Ishikawa (cell line): Measurements from ENCODE around the gene PCNT.

Experiments
- CEBPB ChIP-seq: IDR thresholded peaks from 2 replicates; pipeline ENCODE4 v1.6.1; 2012
- CREB1 ChIP-seq: IDR thresholded peaks from 2 replicates; pipeline ENCODE4 v1.6.1; 2012; ENCODE audit warnings: low read depth
- EGR1 ChIP-seq: IDR thresholded peaks from 2 replicates; pipeline ENCODE4 v1.6.1; 2012
- EP300 ChIP-seq: IDR thresholded peaks from 2 replicates; pipeline ENCODE4 v1.6.1; 2012; ENCODE audit warnings: borderline replicate concordance
- FOXM1 ChIP-seq: IDR thresholded peaks from 2 replicates; pipeline ENCODE4 v1.6.1; 2012; ENCODE audit warnings: low read depth, borderline replicate concordance
- MAX ChIP-seq: IDR thresholded peaks from 2 replicates; pipeline ENCODE4 v1.6.1; 2012
- NFIC ChIP-seq: IDR thresholded peaks from 2 replicates; pipeline ENCODE4 v1.6.1; 2012
- RAD21 ChIP-seq: IDR thresholded peaks from 2 replicates; pipeline ENCODE4 v1.6.1; 2012; ENCODE audit warnings: low read depth
- TAF1 ChIP-seq: IDR thresholded peaks from 2 replicates; pipeline ENCODE4 v1.6.1; 2012; ENCODE audit warnings: low read depth, mild to moderate bottlenecking
- TCF12 ChIP-seq: IDR thresholded peaks from 2 replicates; pipeline ENCODE4 v1.6.1; 2012; ENCODE audit warnings: low read depth
- TEAD4 ChIP-seq: IDR thresholded peaks from 2 replicates; pipeline ENCODE4 v1.6.1; 2012
- YY1 ChIP-seq: IDR thresholded peaks from 2 replicates; pipeline ENCODE4 v1.6.1; 2012; ENCODE audit warnings: low read depth
- ZBTB7A ChIP-seq: IDR thresholded peaks from 2 replicates; pipeline ENCODE4 v1.6.1; 2012; ENCODE audit warnings: low read depth
- TF ChIP-seq, protein P1 (sequence below): IDR thresholded peaks from 2 replicates; pipeline ENCODE4 v1.6.1; 2012; ENCODE audit warnings: low read depth, mild to moderate bottlenecking
- TF ChIP-seq, protein P2 (sequence below): IDR thresholded peaks from 2 replicates; pipeline ENCODE4 v1.6.1; 2012

Gene PCNT

DNA sequence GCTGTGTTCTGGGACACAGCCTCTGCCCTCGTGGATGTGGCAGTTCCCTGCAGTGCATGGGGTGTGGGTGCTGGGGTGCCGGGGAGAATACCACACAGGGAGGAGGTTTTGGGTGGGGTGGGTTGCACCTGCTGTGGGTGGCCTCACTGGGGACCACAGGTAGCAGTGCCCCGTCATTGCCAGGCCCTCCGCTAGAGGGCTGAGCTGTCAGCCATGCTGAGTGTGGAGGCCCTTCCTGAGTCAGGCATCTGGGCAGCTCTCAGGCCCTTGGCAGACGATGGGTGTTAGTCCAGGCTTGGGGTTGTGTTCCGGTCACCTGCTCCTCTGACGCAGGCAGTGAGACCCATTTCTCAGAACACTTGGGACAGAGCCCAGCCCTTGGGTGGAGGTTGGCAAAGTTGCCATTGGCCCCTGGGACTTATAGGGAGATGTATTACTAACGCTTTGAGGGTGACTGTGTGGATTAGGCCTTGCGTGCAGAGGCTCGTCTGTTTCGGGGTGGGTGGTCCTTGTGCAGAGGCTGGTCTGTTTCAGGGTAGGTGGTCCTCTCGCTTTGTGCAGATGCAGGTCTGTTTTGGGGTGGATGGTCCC lies 23.9 kb downstream of the PCNT start:
- TF ChIP-seq ZBTB7A (no peak), FOXM1 (no peak), TAF1 (no peak), EP300 (no peak)

DNA sequence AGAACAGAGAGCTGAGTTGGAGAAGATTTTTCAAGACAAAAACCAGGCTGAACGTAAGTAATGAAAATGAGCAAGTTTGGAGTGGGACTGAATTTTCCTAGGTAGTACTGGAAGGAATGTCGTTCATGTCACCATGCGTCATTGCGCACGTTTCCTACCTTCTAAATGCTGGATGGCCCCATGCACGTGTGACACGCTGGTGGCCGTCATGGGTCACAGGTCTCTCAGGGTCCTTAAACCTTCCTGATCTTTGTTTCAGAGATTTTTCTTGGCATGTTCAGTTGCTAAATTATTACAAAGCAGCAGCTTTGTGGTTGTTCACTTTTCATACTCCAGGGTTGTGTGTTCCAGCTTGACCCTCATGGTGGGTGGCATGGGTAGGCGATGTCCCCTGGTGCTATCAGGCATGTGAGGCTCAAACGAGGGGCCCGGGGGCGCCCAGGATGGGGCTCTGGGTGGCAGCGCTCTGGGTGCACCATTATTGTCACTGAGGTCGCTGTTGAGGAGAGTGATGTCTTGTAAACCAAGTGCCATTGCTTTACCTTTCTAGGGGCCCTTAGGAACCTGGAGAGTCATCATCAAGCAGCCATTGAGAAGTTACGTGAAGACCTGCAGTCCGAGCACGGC lies 25.3 kb downstream of the PCNT start:
- TF ChIP-seq MAX (no peak), RAD21 (no peak), YY1 (no peak), TCF12 (no peak), NFIC (no peak), ZBTB7A (no peak), EP300 (no peak), CEBPB (no peak)
- TF ChIP-seq, protein P1, sequence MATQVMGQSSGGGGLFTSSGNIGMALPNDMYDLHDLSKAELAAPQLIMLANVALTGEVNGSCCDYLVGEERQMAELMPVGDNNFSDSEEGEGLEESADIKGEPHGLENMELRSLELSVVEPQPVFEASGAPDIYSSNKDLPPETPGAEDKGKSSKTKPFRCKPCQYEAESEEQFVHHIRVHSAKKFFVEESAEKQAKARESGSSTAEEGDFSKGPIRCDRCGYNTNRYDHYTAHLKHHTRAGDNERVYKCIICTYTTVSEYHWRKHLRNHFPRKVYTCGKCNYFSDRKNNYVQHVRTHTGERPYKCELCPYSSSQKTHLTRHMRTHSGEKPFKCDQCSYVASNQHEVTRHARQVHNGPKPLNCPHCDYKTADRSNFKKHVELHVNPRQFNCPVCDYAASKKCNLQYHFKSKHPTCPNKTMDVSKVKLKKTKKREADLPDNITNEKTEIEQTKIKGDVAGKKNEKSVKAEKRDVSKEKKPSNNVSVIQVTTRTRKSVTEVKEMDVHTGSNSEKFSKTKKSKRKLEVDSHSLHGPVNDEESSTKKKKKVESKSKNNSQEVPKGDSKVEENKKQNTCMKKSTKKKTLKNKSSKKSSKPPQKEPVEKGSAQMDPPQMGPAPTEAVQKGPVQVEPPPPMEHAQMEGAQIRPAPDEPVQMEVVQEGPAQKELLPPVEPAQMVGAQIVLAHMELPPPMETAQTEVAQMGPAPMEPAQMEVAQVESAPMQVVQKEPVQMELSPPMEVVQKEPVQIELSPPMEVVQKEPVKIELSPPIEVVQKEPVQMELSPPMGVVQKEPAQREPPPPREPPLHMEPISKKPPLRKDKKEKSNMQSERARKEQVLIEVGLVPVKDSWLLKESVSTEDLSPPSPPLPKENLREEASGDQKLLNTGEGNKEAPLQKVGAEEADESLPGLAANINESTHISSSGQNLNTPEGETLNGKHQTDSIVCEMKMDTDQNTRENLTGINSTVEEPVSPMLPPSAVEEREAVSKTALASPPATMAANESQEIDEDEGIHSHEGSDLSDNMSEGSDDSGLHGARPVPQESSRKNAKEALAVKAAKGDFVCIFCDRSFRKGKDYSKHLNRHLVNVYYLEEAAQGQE: no peak

- no peak for TF ChIP-seq CREB1
These were observed 26.6 kb downstream of the PCNT start for GRCh38 chr21:46350571-46350970.

GRCh38 chr21:46350981-46351380 lies 27.0 kb downstream of the PCNT start:
- no peak for TF ChIP-seq NFIC
- TF ChIP-seq CEBPB: no peak
- TF ChIP-seq CREB1: no peak

DNA sequence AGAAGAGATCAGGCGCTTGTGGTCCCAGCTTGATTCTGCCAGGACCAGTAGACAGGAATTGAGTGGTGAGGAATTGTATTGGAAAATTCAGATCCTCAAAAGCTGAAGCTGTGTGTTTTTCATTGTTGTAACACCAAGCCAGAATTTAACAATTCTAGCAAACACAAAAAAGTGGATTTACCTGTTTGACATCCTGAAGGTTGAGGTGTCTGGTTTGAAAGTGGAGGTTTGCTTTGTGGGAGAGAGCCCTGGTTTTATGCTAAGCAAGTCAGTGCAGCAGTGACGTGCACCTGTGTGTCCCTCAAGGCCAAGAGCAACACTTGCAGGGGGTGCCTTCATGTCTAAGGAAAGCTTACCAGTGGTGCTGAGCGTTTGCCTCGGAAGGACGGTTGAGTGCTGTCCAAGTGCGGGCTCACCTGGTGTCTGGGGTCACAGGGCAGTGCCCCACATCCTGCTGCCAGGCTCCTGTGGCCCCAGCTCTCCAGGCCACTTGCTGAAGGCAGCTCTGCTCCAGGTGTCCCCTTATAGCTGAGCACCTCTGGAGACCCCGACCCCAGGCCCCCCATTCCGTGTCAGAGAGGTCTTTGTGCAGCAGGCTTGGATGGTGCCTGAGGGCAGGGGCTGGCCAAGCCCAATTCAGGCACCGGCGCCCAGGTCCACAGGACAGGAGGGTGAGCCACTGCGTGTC lies 27.7 kb downstream of the PCNT start:
- TF ChIP-seq FOXM1 (no peak), TEAD4 (no peak), TAF1 (no peak), EP300 (no peak), CREB1 (no peak), CEBPB (no peak), MAX (no peak), ZBTB7A (no peak), TCF12 (no peak), RAD21 (no peak), NFIC (no peak), YY1 (no peak), EGR1 (no peak)
- TF ChIP-seq, protein P1: no peak
- TF ChIP-seq, protein P2, sequence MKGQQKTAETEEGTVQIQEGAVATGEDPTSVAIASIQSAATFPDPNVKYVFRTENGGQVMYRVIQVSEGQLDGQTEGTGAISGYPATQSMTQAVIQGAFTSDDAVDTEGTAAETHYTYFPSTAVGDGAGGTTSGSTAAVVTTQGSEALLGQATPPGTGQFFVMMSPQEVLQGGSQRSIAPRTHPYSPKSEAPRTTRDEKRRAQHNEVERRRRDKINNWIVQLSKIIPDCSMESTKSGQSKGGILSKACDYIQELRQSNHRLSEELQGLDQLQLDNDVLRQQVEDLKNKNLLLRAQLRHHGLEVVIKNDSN: no peak

- TF ChIP-seq RAD21 (no peak), ZBTB7A (no peak), NFIC (no peak), FOXM1 (no peak), EGR1 (no peak), MAX (no peak), CREB1 (no peak), TEAD4 (no peak), TAF1 (no peak), YY1 (no peak), TCF12 (no peak), EP300 (no peak), CEBPB (no peak)
- TF ChIP-seq, protein P2: no peak
- TF ChIP-seq, protein P1: no peak
These were observed 28.2 kb downstream of the PCNT start for GRCh38 chr21:46352164-46352515.
